HCT116 (cell line): ENCODE results near the gene SOST. TPM values are rescaled to one million over a fixed set of nuclear protein-coding genes. Genes with fewer than 3 reads are reported as not detected.

Experiments
- ATAC-seq: fragments of 200-7000 bp; cut with Tn5 transposase; 2 replicates; pipeline ENCODE4 v1.9.1; 2020; ENCODE audit warnings: mild to moderate bottlenecking, moderate library complexity
- BruUV-seq: library from RNA; stranded (reverse); fragments of 400-500 nt; replicated peaks from 2 replicates; lab custom pipeline; 2021; lab: Mats Ljungman, UMichigan
- CTCF ChIA-PET: fragments of 300-600 bp; sonication (Branson Sonifier 250); formaldehyde crosslinking; loops from one replicate; lab custom pipeline; 2021; ENCODE audit warnings: antibody characterized with exemption; lab: Charles Lee
- POLR2A ChIA-PET: fragments of 300-600, 350-600 bp; sonication (Branson Sonifier 250); formaldehyde crosslinking; loops from one replicate; lab custom pipeline; 2021; ENCODE audit warnings: antibody characterized with exemption; lab: Charles Lee
- RAD21 ChIA-PET, 2 experiments: fragments of 300-600 bp; sonication (Branson Sonifier 250); formaldehyde crosslinking; loops; one replicate each; lab custom pipeline; 2023; ENCODE audit warnings: low total read pairs in 2 of 2; ENCODE audit not compliant: uncharacterized antibody in 2 of 2, unreplicated experiment in 2 of 2, low non-redundant PET in 1 of 2; lab: Charles Lee
- DNase-seq: peaks from one replicate; pipeline ENCODE4 v3.0.0-alpha.2; 2010; ENCODE audit warnings: low read depth, low spot score
- H2AFZ ChIP-seq: fragments of 200-600 bp; shearing (Covaris generic), sonication (generic); 2 replicates; pipeline ENCODE4 v1.6.1; 2017; ENCODE audit warnings: low read depth, mixed run types, mixed read lengths, antibody characterized with exemption, low read length; ENCODE audit not compliant: poor library complexity, severe bottlenecking
- H3K27ac ChIP-seq: 2 replicates; pipeline ENCODE4 v1.5.1; 2012; ENCODE audit warnings: low read depth, low read length
- H3K27me3 ChIP-seq: fragments of 200-600 bp; sonication (generic); 2 replicates; pipeline ENCODE4 v1.6.1; 2016; ENCODE audit warnings: mixed run types, low read length, mixed read lengths; ENCODE audit not compliant: insufficient read depth
- H3K36me3 ChIP-seq, 2 experiments: fragments of 200-500 bp in 1 of 2; fragments of 200-600 bp in 1 of 2; sonication (Bioruptor generic) in 1 of 2; sonication (generic) in 1 of 2; 2 replicates each; pipeline versions ENCODE4 v1.5.1 to v1.6.1; 2014 to 2016; ENCODE audit warnings: low read length in 2 of 2, inconsistent platforms in 1 of 2, mixed read lengths in 1 of 2, mixed run types in 1 of 2; ENCODE audit not compliant: insufficient read depth in 2 of 2, control insufficient read depth in 1 of 2
- H3K4me1 ChIP-seq, 2 experiments: fragments of 200-600 bp in 1 of 2; sonication (generic) in 1 of 2; 2 replicates each; pipeline versions ENCODE4 v1.5.1 to v1.6.1; 2012 to 2017; ENCODE audit warnings: low read length in 2 of 2, inconsistent platforms in 1 of 2, mild to moderate bottlenecking in 1 of 2, mixed read lengths in 1 of 2, mixed run types in 1 of 2, moderate library complexity in 1 of 2; ENCODE audit not compliant: insufficient read depth in 2 of 2, control insufficient read depth in 1 of 2
- H3K4me2 ChIP-seq: fragments of 200-600 bp; sonication (generic); 2 replicates; pipeline ENCODE4 v1.6.1; 2017; ENCODE audit warnings: mixed run types, low read length, mixed read lengths
- H3K4me3 ChIP-seq, 2 experiments: fragments of 200-600 bp in 1 of 2; sonication (generic) in 1 of 2; replicated peaks in 1 of 2; 2 replicates each; pipeline ENCODE4 v1.5.1; 2011 to 2016; ENCODE audit warnings: low read length in 2 of 2, control low read depth in 1 of 2, low read depth in 1 of 2, mild to moderate bottlenecking in 1 of 2, mixed read lengths in 1 of 2, mixed run types in 1 of 2
- H3K79me2 ChIP-seq: fragments of 200-600 bp; sonication (generic); 2 replicates; pipeline ENCODE4 v1.6.1; 2017; ENCODE audit warnings: mild to moderate bottlenecking, mixed run types, low read length, moderate library complexity, mixed read lengths; ENCODE audit not compliant: insufficient read depth
- H3K9ac ChIP-seq: fragments of 200-600 bp; sonication (generic); 2 replicates; pipeline ENCODE4 v1.6.1; 2016; ENCODE audit warnings: low read length, mixed read lengths
- H3K9me2 ChIP-seq: fragments of 200-600 bp; sonication (generic), shearing (Covaris generic); 2 replicates; pipeline ENCODE4 v1.6.1; 2017; ENCODE audit warnings: mixed run types, mild to moderate bottlenecking, moderate library complexity; ENCODE audit not compliant: insufficient read depth
- H3K9me3 ChIP-seq, 2 experiments: fragments of 200-500 bp in 1 of 2; fragments of 200-600 bp in 1 of 2; sonication (Bioruptor generic) in 1 of 2; sonication (generic) in 1 of 2; 2 replicates each; pipeline ENCODE4 v1.6.1; 2014 to 2017; ENCODE audit warnings: low read length in 2 of 2, mixed read lengths in 2 of 2, inconsistent platforms in 1 of 2, low read depth in 1 of 2, mild to moderate bottlenecking in 1 of 2, mixed run types in 1 of 2, moderate library complexity in 1 of 2; ENCODE audit not compliant: control insufficient read depth in 1 of 2, insufficient read depth in 1 of 2
- H4K20me1 ChIP-seq: fragments of 200-600 bp; sonication (generic), shearing (Covaris generic); 2 replicates; pipeline ENCODE4 v1.6.1; 2017; ENCODE audit warnings: mixed run types, mild to moderate bottlenecking, moderate library complexity; ENCODE audit not compliant: insufficient read depth
- ATF3 ChIP-seq: IDR thresholded peaks from 2 replicates; pipeline ENCODE4 v1.6.1; 2012
- CBX3 ChIP-seq: IDR thresholded peaks from 2 replicates; pipeline ENCODE4 v1.6.1; 2012; ENCODE audit warnings: low read depth
- EZH2phosphoT487 ChIP-seq: fragments of 200-600 bp; IDR thresholded peaks from 2 replicates; pipeline ENCODE4 v1.6.1; 2018; ENCODE audit warnings: antibody characterized with exemption, borderline replicate concordance
- JUND ChIP-seq: IDR thresholded peaks from 2 replicates; pipeline ENCODE4 v1.6.1; 2012
- TCF7L2 ChIP-seq: IDR thresholded peaks from 2 replicates; pipeline ENCODE4 v1.7.0; 2011; ENCODE audit warnings: borderline replicate concordance, inconsistent platforms; ENCODE audit not compliant: insufficient read depth, insufficient read length; ENCODE audit errors: extremely low read depth
- ZNF274 ChIP-seq: fragments of 200-500 bp; sonication (Bioruptor generic); IDR thresholded peaks from 2 replicates; pipeline ENCODE4 v1.6.1; 2014; ENCODE audit warnings: mild to moderate bottlenecking, low read depth, low read length, inconsistent platforms
- intact Hi-C: fragments of 100-400 bp; cut with micrococcal nuclease; formaldehyde crosslinking; loops from 2 replicates; pipeline ENCODE4 v1.10.0; 2022
- total RNA-seq: library from RNA; stranded (reverse); gene quantifications from one replicate; pipeline ENCODE4 v1.2.1, GENCODE V29; 2021; ENCODE audit not compliant: unreplicated experiment
- TF ChIP-seq, protein P1 (sequence below): IDR thresholded peaks from 2 replicates; pipeline ENCODE4 v1.6.1; 2011; ENCODE audit warnings: mild to moderate bottlenecking, low read length, moderate library complexity; ENCODE audit not compliant: insufficient replicate concordance; ENCODE audit errors: extremely low read depth

Gene SOST
- total RNA-seq, 1 experiment from 2014 or later: not detected

DNA sequence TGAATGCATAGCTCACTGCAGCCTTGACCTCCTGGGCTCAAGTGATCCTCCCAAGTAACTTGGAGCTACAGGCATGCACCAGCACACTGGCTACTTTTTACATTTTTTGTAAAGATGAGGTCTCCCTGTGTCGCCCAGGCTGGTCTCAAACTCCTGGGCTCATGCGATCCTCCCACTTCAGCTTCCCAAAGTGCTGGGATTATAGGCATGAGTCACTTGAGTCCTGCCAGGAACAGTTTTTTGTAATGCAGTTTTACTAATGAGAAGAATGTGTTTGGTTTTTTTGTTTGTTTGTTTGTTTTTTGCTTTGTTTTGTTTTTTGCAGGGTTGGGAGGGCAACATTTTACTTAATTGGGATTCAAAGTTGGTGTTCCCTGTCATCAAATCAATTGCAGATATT lies 22.2 kb downstream of the SOST start:
- Histone ChIP-seq H4K20me1 (no peaks in the 10 kb centered on the region), H3K4me2 (no peak overlapping the region), H3K4me3 (no peak overlapping the region), H3K27me3 (no peaks in the 10 kb centered on the region), H3K9me3 (no peaks in the 10 kb centered on the region; a peak in 2 of 4 replicates)
- no TSS peak for BruUV-seq
- no peak for ATAC-seq
- no peak for TF ChIP-seq ZNF274
- TF ChIP-seq JUND: no peak
- no peak for TF ChIP-seq CBX3
- TF ChIP-seq EZH2phosphoT487: no peak
- TF ChIP-seq TCF7L2: no peak
- TF ChIP-seq, protein P1, sequence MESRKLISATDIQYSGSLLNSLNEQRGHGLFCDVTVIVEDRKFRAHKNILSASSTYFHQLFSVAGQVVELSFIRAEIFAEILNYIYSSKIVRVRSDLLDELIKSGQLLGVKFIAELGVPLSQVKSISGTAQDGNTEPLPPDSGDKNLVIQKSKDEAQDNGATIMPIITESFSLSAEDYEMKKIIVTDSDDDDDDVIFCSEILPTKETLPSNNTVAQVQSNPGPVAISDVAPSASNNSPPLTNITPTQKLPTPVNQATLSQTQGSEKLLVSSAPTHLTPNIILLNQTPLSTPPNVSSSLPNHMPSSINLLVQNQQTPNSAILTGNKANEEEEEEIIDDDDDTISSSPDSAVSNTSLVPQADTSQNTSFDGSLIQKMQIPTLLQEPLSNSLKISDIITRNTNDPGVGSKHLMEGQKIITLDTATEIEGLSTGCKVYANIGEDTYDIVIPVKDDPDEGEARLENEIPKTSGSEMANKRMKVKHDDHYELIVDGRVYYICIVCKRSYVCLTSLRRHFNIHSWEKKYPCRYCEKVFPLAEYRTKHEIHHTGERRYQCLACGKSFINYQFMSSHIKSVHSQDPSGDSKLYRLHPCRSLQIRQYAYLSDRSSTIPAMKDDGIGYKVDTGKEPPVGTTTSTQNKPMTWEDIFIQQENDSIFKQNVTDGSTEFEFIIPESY: no peak
- TF ChIP-seq, all 23 proteins: peak for 0
- Histone ChIP-seq H3K27ac (no peak overlapping the region), H3K79me2 (no peaks in the 10 kb centered on the region), H2AFZ (no peak overlapping the region), H3K36me3 (no peaks in the 10 kb centered on the region), H3K4me1 (no peaks in the 10 kb centered on the region), H3K9me2 (no peaks in the 10 kb centered on the region), H3K9ac (no peak overlapping the region)
- CTCF ChIA-PET: no interaction called here
- intact Hi-C loops: no loop called here
- RAD21 ChIA-PET: no interaction called here
- DNase-seq: no peak
- POLR2A ChIA-PET: no interaction called here

DNA sequence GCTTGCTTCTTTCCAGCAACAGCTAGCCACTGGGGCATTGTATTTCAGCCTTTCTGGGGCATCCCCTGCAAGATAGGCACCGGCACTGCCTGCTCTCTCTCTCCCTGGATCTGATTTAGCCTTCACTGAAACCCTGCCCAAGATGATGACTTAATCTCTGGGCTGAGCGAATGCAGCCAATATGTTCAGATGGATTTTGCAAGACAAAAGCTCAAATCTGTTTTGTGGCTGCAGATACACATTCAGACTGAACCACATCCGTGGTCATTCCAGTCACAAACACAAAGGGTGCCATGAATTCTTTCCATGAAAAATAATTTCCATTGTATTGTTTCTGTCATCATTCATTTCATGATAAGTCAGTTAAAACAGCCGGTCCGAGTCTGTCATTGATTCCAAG lies 24.2 kb downstream of the SOST start:
- POLR2A ChIA-PET: no interaction called here
- Histone ChIP-seq H3K27ac (no peak overlapping the region), H3K4me2 (no peak overlapping the region), H3K9me3 (no peaks in the 10 kb centered on the region; a peak in 2 of 4 replicates), H2AFZ (no peak overlapping the region), H3K9me2 (no peaks in the 10 kb centered on the region), H3K36me3 (no peaks in the 10 kb centered on the region), H3K79me2 (no peaks in the 10 kb centered on the region), H3K4me1 (peaks cover 0 to 4% of the 10 kb centered on the region in 2 experiments; a peak in 1 of 4 replicates), H3K9ac (no peak overlapping the region), H4K20me1 (no peaks in the 10 kb centered on the region), H3K4me3 (no peak overlapping the region), H3K27me3 (no peaks in the 10 kb centered on the region)
- TF ChIP-seq, protein P1: no peak
- TF ChIP-seq EZH2phosphoT487: no peak
- no peak for TF ChIP-seq CBX3
- TF ChIP-seq ATF3: no peak
- BruUV-seq: no TSS peak
- intact Hi-C loops: no loop called here
- ATAC-seq (no peak), DNase-seq (no peak)
- CTCF ChIA-PET: no interaction called here
- RAD21 ChIA-PET: no interaction called here
